Immature natural killer cell (primary cell): ENCODE data around the gene CYP4F3. TPM values are rescaled to one million over a fixed set of nuclear protein-coding genes. Genes with fewer than 3 reads are reported as not detected.
"Not testable (repeated sequence)": the region's sequence is repeated elsewhere in the genome, so short reads cannot be mapped to it uniquely, and the experiment has no call there.

Experiments
- DNase-seq, 3 donors: peaks; one replicate each; pipeline ENCODE4 v3.0.0; 2022; ENCODE audit warnings: mixed read lengths in 1 of 3
- H3K27ac Mint-ChIP-seq, 6 donors: one replicate each; pipeline ENCODE4 v1.8.0; 2020; ENCODE audit warnings: mixed read lengths in 6 of 6, mild to moderate bottlenecking in 5 of 6, inconsistent platforms in 4 of 6, moderate library complexity in 3 of 6
- H3K27me3 Mint-ChIP-seq, 3 donors: one replicate each; pipeline ENCODE4 v1.8.0; 2020 to 2021; ENCODE audit warnings: low read depth in 3 of 3, mild to moderate bottlenecking in 3 of 3, mixed read lengths in 3 of 3, moderate library complexity in 3 of 3, inconsistent platforms in 1 of 3
- H3K36me3 Mint-ChIP-seq, 3 donors: one replicate each; pipeline ENCODE4 v1.8.0; 2020; ENCODE audit warnings: mixed read lengths in 3 of 3, inconsistent platforms in 2 of 3, mild to moderate bottlenecking in 2 of 3
- H3K4me1 Mint-ChIP-seq, 2 donors: one replicate each; pipeline ENCODE4 v1.8.0; 2020; ENCODE audit warnings: inconsistent platforms in 2 of 2, mild to moderate bottlenecking in 2 of 2, mixed read lengths in 2 of 2, moderate library complexity in 1 of 2
- H3K4me3 Mint-ChIP-seq, 5 donors: one replicate each; pipeline ENCODE4 v1.8.0; 2020; ENCODE audit warnings: mild to moderate bottlenecking in 5 of 5, mixed read lengths in 5 of 5, inconsistent platforms in 3 of 5, moderate library complexity in 3 of 5
- H3K9me3 Mint-ChIP-seq, 6 donors: one replicate each; pipeline ENCODE4 v1.8.0; 2020; ENCODE audit warnings: mild to moderate bottlenecking in 6 of 6, mixed read lengths in 6 of 6, inconsistent platforms in 4 of 6, moderate library complexity in 3 of 6
- polyA plus RNA-seq, 3 donors: library from polyadenylated mRNA; unstranded; fragments of 300-500 nt; fragmentation: Illumina TruSeq; gene quantifications; one replicate each; pipeline ENCODE4 v1.2.3, GENCODE V29; 2021

Gene CYP4F3
- not detected for polyA plus RNA-seq

GRCh38 chr19:15640294-15640903 lies at the start of gene CYP4F3:
TSS of gene CYP4F3 (plus strand) at chr19:15640897. CDS start at chr19:15641416, 519 bp downstream.
- DNase-seq = no peak
- Mint-ChIP-seq H3K9me3 (no peaks in the 10 kb centered on the region), H3K27ac (no peak within 1 kb of the TSS), H3K4me3 (no peak within 1 kb of the TSS), H3K4me1 (peaks cover 0 to 2% of the 10 kb centered on the region in 2 donors), H3K36me3 (no peaks in the 10 kb centered on the region), H3K27me3 (peaks cover 2 to 9% (median 4%) of the 10 kb centered on the region in 3 donors)

- peaks cover 0 to 8% (median 4%) of the 10 kb centered on the region in 6 donors for H3K9me3 Mint-ChIP-seq
- H3K36me3 Mint-ChIP-seq = no peaks in the 10 kb centered on the region
- H3K4me1 Mint-ChIP-seq = no peaks in the 10 kb centered on the region
- no peak overlapping the region for H3K27ac Mint-ChIP-seq
- no peak overlapping the region for H3K4me3 Mint-ChIP-seq
- H3K27me3 Mint-ChIP-seq = peaks cover 10 to 21% (median 12%) of the 10 kb centered on the region in 3 donors
- no peak for DNase-seq
Measured at GRCh38 chr19:15591796-15592195, 48.9 kb upstream of the CYP4F3 start.

- peaks cover 10 to 24% (median 12%) of the 10 kb centered on the region in 3 donors for H3K27me3 Mint-ChIP-seq
Measured at GRCh38 chr19:15592506-15592905, 48.2 kb upstream of the CYP4F3 start.

GRCh38 chr19:15593766-15594165 lies 46.9 kb upstream of the CYP4F3 start:
- DNase-seq, H3K36me3 Mint-ChIP-seq, H3K4me1 Mint-ChIP-seq, H3K27ac Mint-ChIP-seq, H3K4me3 Mint-ChIP-seq: not testable (repeated sequence)
- peaks cover 0 to 15% (median 8%) of the 10 kb centered on the region in 6 donors for H3K9me3 Mint-ChIP-seq
- peaks cover 9 to 21% (median 12%) of the 10 kb centered on the region in 3 donors for H3K27me3 Mint-ChIP-seq

More at GRCh38 chr19:15592506-15592905, 48.2 kb upstream of the CYP4F3 start:
- not testable (repeated sequence) for H3K4me3 Mint-ChIP-seq, DNase-seq, H3K27ac Mint-ChIP-seq, H3K4me1 Mint-ChIP-seq, H3K36me3 Mint-ChIP-seq
- H3K9me3 Mint-ChIP-seq = peaks cover 0 to 14% (median 7%) of the 10 kb centered on the region in 6 donors

GRCh38 chr19:15595069-15595468 lies 45.6 kb upstream of the CYP4F3 start:
- Mint-ChIP-seq H3K9me3 (peaks cover 0 to 15% (median 8%) of the 10 kb centered on the region in 6 donors), H3K4me3 (no peak overlapping the region), H3K4me1 (no peaks in the 10 kb centered on the region), H3K27me3 (peaks cover 9 to 16% (median 12%) of the 10 kb centered on the region in 3 donors), H3K36me3 (no peaks in the 10 kb centered on the region), H3K27ac (no peak overlapping the region)
- DNase-seq = no peak

- not testable (repeated sequence) for H3K9me3 Mint-ChIP-seq, H3K4me1 Mint-ChIP-seq, H3K27me3 Mint-ChIP-seq, H3K36me3 Mint-ChIP-seq, DNase-seq, H3K4me3 Mint-ChIP-seq, H3K27ac Mint-ChIP-seq
Measured at GRCh38 chr19:15607978-15608925, 32.4 kb upstream of the CYP4F3 start.

GRCh38 chr19:15609261-15609660 lies 31.4 kb upstream of the CYP4F3 start:
- H3K27me3 Mint-ChIP-seq = peaks cover 0 to 10% (median 6%) of the 10 kb centered on the region in 3 donors
- H3K9me3 Mint-ChIP-seq = no peaks in the 10 kb centered on the region
- H3K4me1 Mint-ChIP-seq = no peaks in the 10 kb centered on the region
- no peak for DNase-seq
- no peaks in the 10 kb centered on the region for H3K36me3 Mint-ChIP-seq
- H3K27ac Mint-ChIP-seq = no peak overlapping the region
- H3K4me3 Mint-ChIP-seq = no peak overlapping the region

GRCh38 chr19:15612342-15612741 lies 28.4 kb upstream of the CYP4F3 start:
- no peaks in the 10 kb centered on the region for H3K36me3 Mint-ChIP-seq
- H3K27ac Mint-ChIP-seq = no peak overlapping the region
- no peaks in the 10 kb centered on the region for H3K4me1 Mint-ChIP-seq
- H3K27me3 Mint-ChIP-seq = peaks cover 0 to 11% (median 4%) of the 10 kb centered on the region in 3 donors
- no peak for DNase-seq
- H3K9me3 Mint-ChIP-seq = no peaks in the 10 kb centered on the region
- no peak overlapping the region for H3K4me3 Mint-ChIP-seq

- Mint-ChIP-seq H3K27ac (no peak overlapping the region), H3K9me3 (no peaks in the 10 kb centered on the region), H3K4me3 (no peak overlapping the region), H3K27me3 (peaks cover under 1 to 10% (median 4%) of the 10 kb centered on the region in 3 donors), H3K36me3 (no peaks in the 10 kb centered on the region), H3K4me1 (no peaks in the 10 kb centered on the region)
- DNase-seq = no peak
Measured at GRCh38 chr19:15613338-15613737, 27.4 kb upstream of the CYP4F3 start.

GRCh38 chr19:15614507-15615379 lies 26.0 kb upstream of the CYP4F3 start, which contains the start of gene CYP4F8:
TSS of gene CYP4F8 (plus strand) at chr19:15615218. CDS start at chr19:15615617, 399 bp downstream.
- Mint-ChIP-seq H3K36me3 (no peaks in the 10 kb centered on the region), H3K4me1 (no peaks in the 10 kb centered on the region), H3K4me3 (no peak within 1 kb of the TSS), H3K27ac (no peak within 1 kb of the TSS), H3K27me3 (peaks cover 2 to 12% (median 3%) of the 10 kb centered on the region in 3 donors), H3K9me3 (no peaks in the 10 kb centered on the region)
- no peak for DNase-seq

GRCh38 chr19:15615526-15615925 lies 25.2 kb upstream of the CYP4F3 start:
- Mint-ChIP-seq H3K9me3 (no peaks in the 10 kb centered on the region), H3K36me3 (no peaks in the 10 kb centered on the region), H3K4me1 (no peaks in the 10 kb centered on the region), H3K4me3 (no peak overlapping the region), H3K27ac (no peak overlapping the region), H3K27me3 (peaks cover 2 to 20% (median 2%) of the 10 kb centered on the region in 3 donors)
- no peak for DNase-seq

GRCh38 chr19:15616183-15616582 lies 24.5 kb upstream of the CYP4F3 start:
- H3K9me3 Mint-ChIP-seq = no peaks in the 10 kb centered on the region
- peaks cover 2 to 16% (median 2%) of the 10 kb centered on the region in 3 donors for H3K27me3 Mint-ChIP-seq
- no peak overlapping the region for H3K4me3 Mint-ChIP-seq
- H3K4me1 Mint-ChIP-seq = no peaks in the 10 kb centered on the region
- H3K27ac Mint-ChIP-seq = peak overlapping the region in 1 of 6 donors; percentile 61
- DNase-seq = no peak
- H3K36me3 Mint-ChIP-seq = no peaks in the 10 kb centered on the region

- no peak overlapping the region for H3K27ac Mint-ChIP-seq
- DNase-seq = no peak
- no peak overlapping the region for H3K4me3 Mint-ChIP-seq
- no peaks in the 10 kb centered on the region for H3K36me3 Mint-ChIP-seq
- peaks cover 2 to 15% (median 2%) of the 10 kb centered on the region in 3 donors for H3K27me3 Mint-ChIP-seq
- H3K4me1 Mint-ChIP-seq = no peaks in the 10 kb centered on the region
- H3K9me3 Mint-ChIP-seq = no peaks in the 10 kb centered on the region
Measured at GRCh38 chr19:15616627-15617270, 23.9 kb upstream of the CYP4F3 start.
